Renal pelvis (tissue), 3 donors: Measurements from ENCODE around the gene RTF1. TPM values are rescaled to one million over a fixed set of nuclear protein-coding genes. Genes with fewer than 3 reads are reported as not detected.

Experiments used
- polyA plus RNA-seq, 3 donors: library from polyadenylated mRNA; unstranded; fragments of 120-200 nt; gene quantifications; one replicate each; pipeline ENCODE4 v1.2.1, GENCODE V29; 2013; ENCODE audit not compliant: insufficient read length in 3 of 3

RTF1 gene
- polyA plus RNA-seq, 3 donors: 57.7 to 71.1 (median 64.1) TPM

Other genes with a start within 250 kb of the RTF1 start
- not detected for gene EXD1, start 186.3 kb upstream of the RTF1 start, polyA plus RNA-seq
- gene CHP1, start 185.8 kb upstream of the RTF1 start, polyA plus RNA-seq: 10 to 100 TPM; 55.0 to 70.8 (median 59.6) TPM
- 10 to 100 TPM in 1 of 3 donors, 1 to 10 TPM in 2; 8.3 to 10.8 (median 9.0) TPM for gene OIP5, start 84.5 kb upstream of the RTF1 start, polyA plus RNA-seq
- gene NUSAP1, start 84.2 kb upstream of the RTF1 start, polyA plus RNA-seq: 100 to 1,000 TPM in 1 of 3 donors, 10 to 100 TPM in 2; 89.8 to 102 (median 90.6) TPM
- 10 to 100 TPM; 23.7 to 25.4 (median 24.9) TPM for gene NDUFAF1, start 14.6 kb upstream of the RTF1 start, polyA plus RNA-seq
- gene ITPKA, start 76.8 kb downstream of the RTF1 start, polyA plus RNA-seq: under 1 TPM; 0.61 to 0.90 (median 0.83) TPM
- 1 to 10 TPM; 2.0 to 2.9 (median 2.7) TPM for gene LTK, start 96.7 kb downstream of the RTF1 start, polyA plus RNA-seq
- gene RPAP1, start 127.2 kb downstream of the RTF1 start, polyA plus RNA-seq: 10 to 100 TPM; 36.2 to 38.3 (median 37.6) TPM
- 100 to 1,000 TPM; 173 to 176 (median 176) TPM for gene TYRO3, start 142.1 kb downstream of the RTF1 start, polyA plus RNA-seq
- 10 to 100 TPM; 31.6 to 45.9 (median 41.3) TPM for gene MGA, start 243.3 kb downstream of the RTF1 start, polyA plus RNA-seq